Measurements from ENCODE around the gene SDC4.

- no peak for TF ChIP-seq EZH2 (IDR thresholded peaks at IDR 0.05; ENCODE audit: low read depth, unreplicated experiment)
- TF ChIP-seq CTCF (conservative IDR thresholded peaks at IDR 0.05; ENCODE audit: low read depth in 2 of 2), result no peak
- no peak for TF ChIP-seq EZH2phosphoT487 (IDR thresholded peaks at IDR 0.05; ENCODE audit: unreplicated experiment)
- TF ChIP-seq CREB1 (CRISPR knock-in tag; IDR thresholded peaks at IDR 0.05; ENCODE audit: low read depth), result no peak
- TF ChIP-seq POLR2AphosphoS5 (IDR thresholded peaks at IDR 0.05; ENCODE audit: low read depth), result no peak
Observed at GRCh38 chr20:45320948-45321595, 27.2 kb downstream of the SDC4 start.
